MCF 10A (cell line): ENCODE results near the gene CENPQ. TPM values are rescaled to one million over a fixed set of nuclear protein-coding genes. Genes with fewer than 3 reads are reported as not detected.

Source experiments
- BruUV-seq: library from RNA; stranded (reverse); fragments of 400-500 nt; replicated peaks from 2 replicates; lab custom pipeline; 2021; lab: Mats Ljungman, UMichigan
- CTCF ChIA-PET: fragments of 300-600 bp; sonication (Branson Sonifier 250); formaldehyde crosslinking; extraction: SDS; loops from one replicate; lab custom pipeline; 2021; ENCODE audit warnings: antibody characterized with exemption, inconsistent platforms; lab: Yijun Ruan, JAX
- POLR2A ChIA-PET: fragments of 300-600, 350-650 bp; sonication (Branson Sonifier 250); formaldehyde crosslinking; extraction: SDS; loops from one replicate; lab custom pipeline; 2020; ENCODE audit warnings: antibody characterized with exemption, inconsistent platforms; lab: Yijun Ruan, JAX
- DNase-seq: peaks from one replicate; pipeline ENCODE4 v3.0.0-alpha.2; 2018; ENCODE audit not compliant: unreplicated experiment
- H3K27ac Mint-ChIP-seq: one replicate; pipeline ENCODE4 v1.8.0; 2022; ENCODE audit warnings: mild to moderate bottlenecking, low read depth, mixed read lengths; ENCODE audit not compliant: unreplicated experiment
- H3K27me3 Mint-ChIP-seq: one replicate; pipeline ENCODE4 v1.8.0; 2022; ENCODE audit warnings: mixed read lengths; ENCODE audit not compliant: insufficient read depth, unreplicated experiment
- H3K36me3 Mint-ChIP-seq: one replicate; pipeline ENCODE4 v1.8.0; 2022; ENCODE audit warnings: mild to moderate bottlenecking, moderate library complexity, mixed read lengths; ENCODE audit not compliant: insufficient read depth, unreplicated experiment
- H3K4me1 Mint-ChIP-seq: one replicate; pipeline ENCODE4 v1.8.0; 2022; ENCODE audit warnings: mixed read lengths; ENCODE audit not compliant: insufficient read depth, unreplicated experiment
- H3K4me3 Mint-ChIP-seq: one replicate; pipeline ENCODE4 v1.8.0; 2022; ENCODE audit warnings: mild to moderate bottlenecking, moderate library complexity, mixed read lengths; ENCODE audit not compliant: unreplicated experiment
- H3K9me3 Mint-ChIP-seq: one replicate; pipeline ENCODE4 v1.8.0; 2022; ENCODE audit warnings: mixed read lengths; ENCODE audit not compliant: unreplicated experiment
- intact Hi-C: fragments of 100-400 bp; cut with micrococcal nuclease; formaldehyde crosslinking; loops from 2 replicates; pipeline ENCODE4 v1.14.1; 2022
- total RNA-seq: library from RNA; stranded (reverse); gene quantifications from 2 replicates; pipeline ENCODE4 v1.2.3, GENCODE V29; 2022
- TF ChIP-seq, protein P1 (sequence below): fragments of 200-600 bp; IDR thresholded peaks from one replicate; pipeline ENCODE4 v1.8.0; 2022; ENCODE audit warnings: antibody characterized with exemption, mild to moderate bottlenecking; ENCODE audit not compliant: unreplicated experiment

Gene CENPQ
- total RNA-seq, 1 experiment from 2014 or later = 5.4 TPM

DNA sequence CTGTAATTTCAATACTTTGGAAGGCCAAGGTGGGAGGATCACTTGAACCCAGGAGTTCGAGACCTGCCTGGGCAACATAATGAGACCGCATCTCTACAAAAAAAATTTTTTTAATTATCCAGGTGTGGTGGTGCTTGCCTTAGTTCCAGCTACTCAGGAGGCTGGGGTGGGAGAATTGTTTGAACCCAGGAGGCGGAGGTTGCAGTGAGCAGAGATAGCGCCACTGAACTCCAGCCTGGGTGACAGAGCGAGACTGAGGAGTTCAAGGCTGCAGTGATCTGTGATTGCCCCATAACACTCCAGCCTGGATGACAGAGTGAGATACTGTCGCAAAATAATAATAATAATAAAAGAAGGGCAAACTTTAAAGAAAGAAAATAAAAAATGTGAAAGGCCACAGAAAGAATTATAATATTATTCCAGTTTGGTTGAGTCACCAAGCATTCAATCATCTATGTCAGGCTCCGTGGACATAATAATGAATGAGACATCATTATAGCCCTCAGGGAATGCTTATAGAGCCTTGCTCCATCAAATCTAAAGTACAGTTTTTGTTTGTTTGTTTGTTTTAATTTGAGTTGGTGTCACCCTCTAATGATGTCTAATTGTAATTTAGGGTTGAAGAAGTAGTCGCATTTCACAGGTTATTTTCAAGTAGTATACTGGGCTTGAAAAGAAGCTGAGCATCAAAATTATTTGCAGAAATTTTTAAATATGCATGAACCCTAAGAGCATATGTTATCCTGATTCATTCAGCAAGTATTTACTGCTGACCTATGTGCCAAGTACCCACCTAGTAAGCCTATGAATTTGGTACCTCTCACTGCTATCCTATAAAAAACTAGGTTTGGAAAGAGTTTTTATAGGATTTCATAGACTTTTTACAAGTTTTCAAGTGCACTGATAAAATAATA is 51.7 kb downstream of the CENPQ start:
- no peaks in the 10 kb centered on the region for H3K4me1 Mint-ChIP-seq
- intact Hi-C loops = no loop called here
- no peaks in the 10 kb centered on the region for H3K36me3 Mint-ChIP-seq
- no peak for DNase-seq
- H3K4me3 Mint-ChIP-seq = no peak overlapping the region
- ChIA-PET CTCF (interaction anchor here (0.7 kb wide), 1 partner anchor 334 kb away, joined by 5 read pairs; no protein-coding TSS in a partner anchor), POLR2A (interaction anchor here (0.9 kb wide), 1 partner anchor 23 kb away, joined by 3 read pairs; no protein-coding TSS in a partner anchor)
- H3K27me3 Mint-ChIP-seq = no peaks in the 10 kb centered on the region
- no peak overlapping the region for H3K27ac Mint-ChIP-seq
- no peaks in the 10 kb centered on the region for H3K9me3 Mint-ChIP-seq
- no TSS peak for BruUV-seq
- TF ChIP-seq, protein P1, sequence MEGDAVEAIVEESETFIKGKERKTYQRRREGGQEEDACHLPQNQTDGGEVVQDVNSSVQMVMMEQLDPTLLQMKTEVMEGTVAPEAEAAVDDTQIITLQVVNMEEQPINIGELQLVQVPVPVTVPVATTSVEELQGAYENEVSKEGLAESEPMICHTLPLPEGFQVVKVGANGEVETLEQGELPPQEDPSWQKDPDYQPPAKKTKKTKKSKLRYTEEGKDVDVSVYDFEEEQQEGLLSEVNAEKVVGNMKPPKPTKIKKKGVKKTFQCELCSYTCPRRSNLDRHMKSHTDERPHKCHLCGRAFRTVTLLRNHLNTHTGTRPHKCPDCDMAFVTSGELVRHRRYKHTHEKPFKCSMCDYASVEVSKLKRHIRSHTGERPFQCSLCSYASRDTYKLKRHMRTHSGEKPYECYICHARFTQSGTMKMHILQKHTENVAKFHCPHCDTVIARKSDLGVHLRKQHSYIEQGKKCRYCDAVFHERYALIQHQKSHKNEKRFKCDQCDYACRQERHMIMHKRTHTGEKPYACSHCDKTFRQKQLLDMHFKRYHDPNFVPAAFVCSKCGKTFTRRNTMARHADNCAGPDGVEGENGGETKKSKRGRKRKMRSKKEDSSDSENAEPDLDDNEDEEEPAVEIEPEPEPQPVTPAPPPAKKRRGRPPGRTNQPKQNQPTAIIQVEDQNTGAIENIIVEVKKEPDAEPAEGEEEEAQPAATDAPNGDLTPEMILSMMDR = no peak

DNA sequence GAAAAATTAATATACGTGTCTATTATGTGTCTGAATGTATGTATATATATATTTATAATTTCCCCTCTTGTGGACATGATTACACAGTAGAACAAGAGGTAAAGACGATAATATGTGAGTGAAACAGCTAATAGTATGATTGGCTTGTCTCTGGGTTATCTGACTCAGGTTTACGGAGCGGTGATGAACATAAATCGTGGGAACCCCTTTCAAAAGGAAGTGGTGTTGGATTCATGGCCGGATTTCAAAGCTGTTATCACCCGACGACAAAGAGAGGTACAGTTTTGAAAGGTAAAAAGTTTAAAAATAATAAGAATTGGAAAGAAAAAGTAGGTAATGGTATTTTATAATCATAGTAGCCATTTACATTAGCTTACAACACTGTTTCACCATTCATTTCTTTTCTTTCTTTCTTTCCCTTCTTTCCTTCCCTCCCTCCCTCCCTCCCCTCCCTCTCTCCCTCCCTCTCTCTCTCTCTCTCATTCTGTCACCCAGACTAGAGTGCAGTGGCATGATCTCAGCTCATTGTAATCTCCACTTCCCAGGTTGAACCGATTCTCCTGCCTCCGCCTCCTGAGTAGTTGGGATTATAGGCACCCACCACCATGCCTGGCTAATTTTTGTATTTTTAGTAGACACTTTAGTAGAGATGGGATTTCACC is 52.4 kb downstream of the CENPQ start:
- Mint-ChIP-seq H3K27me3 (no peaks in the 10 kb centered on the region), H3K4me1 (no peaks in the 10 kb centered on the region), H3K27ac (no peak overlapping the region), H3K4me3 (no peak overlapping the region), H3K9me3 (no peaks in the 10 kb centered on the region), H3K36me3 (no peaks in the 10 kb centered on the region)
- TF ChIP-seq, protein P1 = no peak
- POLR2A ChIA-PET = no interaction called here
- BruUV-seq = no TSS peak
- no peak for DNase-seq
- CTCF ChIA-PET = interaction anchor here (0.7 to 1.6 kb wide), 3 partner anchors 17 to 334 kb away, joined by 4 to 6 read pairs (median 5); no protein-coding TSS in a partner anchor
- intact Hi-C loops = no loop called here

DNA sequence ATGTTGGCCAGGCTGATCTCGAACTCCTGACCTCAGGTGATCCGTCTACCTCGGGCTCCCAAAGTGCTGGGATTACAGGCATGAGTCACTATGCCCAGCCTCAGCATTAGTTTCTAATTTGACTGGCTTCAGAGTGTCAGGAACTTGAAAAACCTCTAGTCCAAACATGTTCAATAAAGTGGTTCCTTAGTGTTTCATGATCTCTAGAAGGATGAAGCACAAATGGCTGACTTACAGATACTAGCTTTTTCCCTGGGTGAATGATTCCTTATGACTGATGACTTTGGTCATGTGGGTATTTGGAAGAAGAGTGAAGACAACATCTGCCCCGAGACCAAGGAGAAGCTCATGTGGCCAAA is 53.0 kb downstream of the CENPQ start:
- H3K27me3 Mint-ChIP-seq = no peaks in the 10 kb centered on the region
- no peak for DNase-seq
- H3K27ac Mint-ChIP-seq = no peak overlapping the region

More for the DNA sequence above, 53.0 kb downstream of the CENPQ start:
- Mint-ChIP-seq H3K36me3 (no peaks in the 10 kb centered on the region), H3K4me3 (no peak overlapping the region), H3K4me1 (no peaks in the 10 kb centered on the region), H3K9me3 (no peaks in the 10 kb centered on the region)
- intact Hi-C loops = no loop called here
- ChIA-PET CTCF (interaction anchor here (1.5 to 1.6 kb wide), 2 partner anchors 16 to 90 kb away, joined by 4 to 6 read pairs; no protein-coding TSS in a partner anchor), POLR2A (no interaction called here)
- TF ChIP-seq, protein P1 = no peak
- no TSS peak for BruUV-seq
